ENCODE data around the gene ST8SIA2. TPM values are rescaled to one million over a fixed set of nuclear protein-coding genes. Genes with fewer than 3 reads are reported as not detected.

The ST8SIA2 gene
- total RNA-seq, 4 donors from 2014 or later, result not detected

- TF ChIP-seq POLR2AphosphoS5 (IDR thresholded peaks at IDR 0.05) (no peak), POLR2A (IDR thresholded peaks at IDR 0.05) (no peak), CTCF (IDR thresholded peaks at IDR 0.05) (no peak)
- DNase-seq (ENCODE audit: low spot score in 2 of 2), result no peak
- H3K9me3 ChIP-seq, result no peaks in the 10 kb centered on the region
- peaks cover 26% of the 10 kb centered on the region for H3K27me3 ChIP-seq
- no peak overlapping the region for H3K4me3 ChIP-seq
- H3K36me3 ChIP-seq, result no peaks in the 10 kb centered on the region
- 80% methylated on average over 3 of the region's 3 CpGs for WGBS
- no peak overlapping the region for H3K27ac ChIP-seq
- no peaks in the 10 kb centered on the region for H3K4me1 ChIP-seq
Measured at GRCh38 chr15:92435145-92435544, 41.5 kb downstream of the ST8SIA2 start.

GRCh38 chr15:92438471-92438870, 44.8 kb downstream of the ST8SIA2 start:
- no peak overlapping the region for H3K4me3 ChIP-seq
- WGBS, result 74% methylated on average over 11 of the region's 12 CpGs
- H3K27ac ChIP-seq, result no peak overlapping the region
- H3K27me3 ChIP-seq, result peaks cover 20% of the 10 kb centered on the region
- DNase-seq (ENCODE audit: low spot score in 2 of 2), result no peak
- TF ChIP-seq EP300 (IDR thresholded peaks at IDR 0.05), result no peak
- TF ChIP-seq POLR2A (IDR thresholded peaks at IDR 0.05), result no peak
- TF ChIP-seq POLR2AphosphoS5 (IDR thresholded peaks at IDR 0.05), result no peak
- no peak for TF ChIP-seq CTCF (IDR thresholded peaks at IDR 0.05)
- H3K9me3 ChIP-seq, result no peaks in the 10 kb centered on the region
- H3K4me1 ChIP-seq, result no peaks in the 10 kb centered on the region
- no peaks in the 10 kb centered on the region for H3K36me3 ChIP-seq

GRCh38 chr15:92443381-92443780, 49.7 kb downstream of the ST8SIA2 start:
- Histone ChIP-seq H3K4me3 (no peak overlapping the region), H3K27me3 (peaks cover 5% of the 10 kb centered on the region), H3K27ac (no peak overlapping the region), H3K36me3 (no peaks in the 10 kb centered on the region), H3K9me3 (no peaks in the 10 kb centered on the region), H3K4me1 (no peaks in the 10 kb centered on the region)
- no peak for TF ChIP-seq EP300 (IDR thresholded peaks at IDR 0.05)
- no peak for TF ChIP-seq CTCF (IDR thresholded peaks at IDR 0.05)
- DNase-seq (ENCODE audit: low spot score in 2 of 2), result no peak
- WGBS, result 90% methylated on average over 3 of the region's 3 CpGs

- no peak for DNase-seq (ENCODE audit: low spot score in 2 of 2)
- no peaks in the 10 kb centered on the region for H3K4me1 ChIP-seq
- TF ChIP-seq POLR2AphosphoS5 (IDR thresholded peaks at IDR 0.05) (no peak), EP300 (IDR thresholded peaks at IDR 0.05) (no peak), CTCF (IDR thresholded peaks at IDR 0.05) (no peak), POLR2A (IDR thresholded peaks at IDR 0.05) (no peak)
- H3K27ac ChIP-seq, result no peak overlapping the region
- WGBS, result 91% methylated on average over 12 of the region's 21 CpGs
- H3K36me3 ChIP-seq, result no peaks in the 10 kb centered on the region
- H3K4me3 ChIP-seq, result no peak overlapping the region
- no peaks in the 10 kb centered on the region for H3K9me3 ChIP-seq
- H3K27me3 ChIP-seq, result no peaks in the 10 kb centered on the region
Measured at GRCh38 chr15:92444631-92445030, 51.0 kb downstream of the ST8SIA2 start.

GRCh38 chr15:92448370-92448769, 54.7 kb downstream of the ST8SIA2 start:
- WGBS, result 89% methylated on average over 4 of the region's 6 CpGs

More at GRCh38 chr15:92448370-92448769, 54.7 kb downstream of the ST8SIA2 start:
- H3K4me3 ChIP-seq, result no peak overlapping the region
- no peaks in the 10 kb centered on the region for H3K27me3 ChIP-seq
- H3K9me3 ChIP-seq, result no peaks in the 10 kb centered on the region
- TF ChIP-seq EP300 (IDR thresholded peaks at IDR 0.05), result no peak
- no peak for TF ChIP-seq POLR2AphosphoS5 (IDR thresholded peaks at IDR 0.05)
- no peak for TF ChIP-seq CTCF (IDR thresholded peaks at IDR 0.05)
- TF ChIP-seq POLR2A (IDR thresholded peaks at IDR 0.05), result no peak
- H3K36me3 ChIP-seq, result no peaks in the 10 kb centered on the region
- H3K4me1 ChIP-seq, result no peaks in the 10 kb centered on the region
- DNase-seq (ENCODE audit: low spot score in 2 of 2), result no peak
- H3K27ac ChIP-seq, result no peak overlapping the region

All from suprapubic skin (tissue), 4 donors.